Muscle of arm (tissue), 12 donors: ENCODE results near the gene TSPYL4. TPM values are rescaled to one million over a fixed set of nuclear protein-coding genes. Genes with fewer than 3 reads are reported as not detected.

ENCODE experiments used
- DNase-seq: peaks from one replicate; pipeline ENCODE4 v3.0.0-alpha.2; 2013
- polyA plus RNA-seq, 12 donors: library from polyadenylated mRNA; unstranded; fragments of 120-200 nt; gene quantifications; one replicate each; pipeline ENCODE4 v1.2.1, GENCODE V29; 2013; ENCODE audit not compliant: insufficient read length in 12 of 12

The TSPYL4 gene
- polyA plus RNA-seq, 12 donors, result 15.5 to 26.5 (median 18.7) TPM; not detected in 1

DNA sequence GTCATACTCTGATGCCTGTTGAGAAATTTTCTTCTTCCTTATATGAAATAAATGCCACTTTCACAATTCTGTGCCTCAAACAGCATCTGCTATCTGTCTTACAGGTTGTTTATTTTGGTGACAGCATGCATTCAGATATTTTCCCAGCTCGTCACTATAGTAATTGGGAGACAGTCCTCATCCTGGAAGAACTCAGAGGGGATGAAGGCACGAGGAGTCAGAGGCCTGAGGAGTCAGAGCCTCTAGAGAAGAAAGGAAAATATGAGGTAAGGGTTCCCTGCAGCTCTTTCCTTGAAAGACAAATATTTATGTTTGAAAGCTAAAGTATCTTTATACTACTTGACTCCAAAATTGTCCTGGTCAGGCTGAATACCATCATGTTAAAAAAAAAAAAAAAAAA lies 15.8 kb downstream of the TSPYL4 start:
- DNase-seq, result no peak

DNA sequence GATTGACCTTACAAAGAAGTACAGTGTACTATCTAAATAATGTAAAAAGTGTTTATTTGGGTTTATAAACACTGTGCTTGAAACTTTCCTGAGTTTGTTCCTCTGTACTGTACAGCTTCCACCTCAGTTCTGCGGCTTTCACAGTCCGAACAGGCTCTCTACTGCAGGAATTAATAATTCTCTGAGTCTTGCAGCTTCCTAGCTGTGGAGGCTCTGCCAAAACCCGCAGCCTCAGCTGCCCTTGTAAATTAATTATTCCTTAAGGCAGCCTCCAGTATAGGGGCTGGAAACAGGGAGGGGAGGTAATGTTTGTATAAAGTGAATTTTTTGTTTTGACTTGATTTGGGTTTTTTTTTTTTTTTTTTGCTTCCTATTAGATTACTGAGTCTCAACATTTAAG lies 19.2 kb downstream of the TSPYL4 start:
- DNase-seq, result no peak

DNA sequence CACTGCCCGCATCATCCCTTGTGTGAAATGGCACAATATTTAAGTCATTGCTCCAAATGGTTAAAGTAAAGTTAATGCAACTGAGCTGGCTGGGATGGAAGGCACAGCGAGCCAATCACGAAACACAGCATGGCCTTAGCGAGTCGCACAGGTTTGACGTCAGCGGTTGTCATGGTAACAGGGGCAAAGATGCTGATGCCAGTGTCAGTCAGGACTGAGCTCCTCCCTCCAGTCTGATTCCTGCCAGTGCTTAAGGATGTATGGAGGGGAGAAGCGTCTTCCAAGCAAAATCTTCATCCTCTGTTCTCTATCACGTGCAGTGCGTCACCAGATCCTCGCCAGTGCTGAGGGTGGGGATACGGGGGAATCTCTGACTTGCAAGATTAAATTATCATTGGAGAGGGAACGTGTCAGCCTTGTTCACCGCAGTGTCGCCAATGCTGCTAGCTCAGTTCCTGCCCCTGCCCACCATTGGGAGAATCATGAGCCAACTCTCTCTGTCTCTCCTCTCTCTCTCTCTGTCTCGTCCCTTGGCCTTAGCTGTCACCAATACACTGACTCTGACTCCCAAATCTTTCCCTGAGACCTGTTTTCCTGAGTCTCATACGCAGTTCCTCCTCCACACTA lies 24.5 kb downstream of the TSPYL4 start:
- DNase-seq, result peak; percentile 92

DNA sequence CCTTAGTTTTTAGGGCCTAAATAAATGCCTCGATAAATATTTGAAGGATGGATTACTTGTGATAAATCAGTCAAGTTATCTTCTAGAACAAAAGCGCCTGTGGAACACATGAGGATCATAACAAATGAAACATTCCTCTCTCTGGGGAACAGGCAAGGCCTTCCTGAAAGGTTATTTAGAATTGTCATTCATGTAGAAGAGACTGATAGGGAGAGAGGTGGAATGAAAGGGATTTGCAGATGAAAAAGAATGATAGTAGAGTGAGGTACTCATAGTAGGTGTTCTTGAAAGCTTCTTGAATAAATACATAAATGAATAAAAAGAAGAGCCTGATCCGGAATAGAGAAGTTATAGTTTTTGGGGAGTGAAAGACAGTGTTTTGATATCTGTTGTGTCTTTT lies 30.5 kb downstream of the TSPYL4 start:
- DNase-seq, result no peak

DNA sequence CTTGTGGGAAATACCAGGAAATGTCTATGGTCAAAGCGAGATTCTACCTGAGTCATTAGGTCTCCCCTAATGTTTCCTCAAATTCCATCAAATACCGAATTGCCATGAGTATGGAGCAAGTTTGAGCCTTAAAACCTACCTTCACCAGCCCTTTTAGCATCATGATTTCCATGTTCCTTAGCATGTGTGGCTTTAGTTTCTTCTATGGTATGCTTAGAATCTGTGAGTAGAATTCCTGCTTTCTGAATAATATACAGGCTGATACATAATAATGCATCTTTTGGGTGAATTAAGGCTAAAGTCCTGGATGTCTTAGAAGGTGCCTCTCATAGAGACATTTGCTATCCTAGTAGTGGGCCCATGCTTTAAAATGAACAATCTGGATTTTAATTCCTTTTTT lies 32.0 kb downstream of the TSPYL4 start:
- no peak for DNase-seq

DNA sequence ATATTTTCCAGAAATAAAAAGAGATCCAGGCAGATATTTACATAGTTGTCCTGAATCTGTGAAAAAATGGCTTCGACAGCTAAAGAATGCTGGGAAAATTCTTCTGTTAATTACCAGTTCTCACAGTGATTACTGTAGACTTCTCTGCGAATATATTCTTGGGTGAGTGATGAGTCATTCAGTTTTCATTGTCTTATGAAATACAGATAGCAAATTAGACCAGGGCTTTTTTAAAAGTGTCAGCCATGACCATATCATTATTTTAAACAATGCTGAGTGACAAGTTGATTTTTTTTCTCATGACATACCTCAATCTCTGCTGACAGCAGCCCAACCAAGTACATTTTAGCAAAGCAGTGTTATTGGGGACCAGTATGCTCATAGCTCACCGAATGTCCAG lies 32.8 kb downstream of the TSPYL4 start:
- no peak for DNase-seq

DNA sequence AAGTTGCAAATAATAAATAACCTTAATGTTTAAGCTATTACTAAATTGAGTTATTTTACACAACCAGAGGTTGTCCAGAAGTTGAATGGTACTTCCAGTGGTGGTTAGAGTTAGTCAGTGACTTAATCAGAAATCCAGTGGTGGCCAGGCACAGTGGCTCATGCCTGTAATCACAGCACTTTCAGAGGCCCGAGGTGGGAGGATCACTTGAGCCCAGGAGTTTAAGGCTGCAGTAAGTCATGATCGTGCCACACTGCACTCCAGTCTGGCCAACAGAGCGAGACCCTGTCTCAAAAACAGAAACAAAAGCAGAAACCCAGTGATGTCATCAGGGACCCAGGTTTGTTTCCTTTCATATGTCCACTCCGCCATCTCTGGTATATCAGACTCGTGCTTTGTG lies 35.0 kb downstream of the TSPYL4 start:
- no peak for DNase-seq

DNA sequence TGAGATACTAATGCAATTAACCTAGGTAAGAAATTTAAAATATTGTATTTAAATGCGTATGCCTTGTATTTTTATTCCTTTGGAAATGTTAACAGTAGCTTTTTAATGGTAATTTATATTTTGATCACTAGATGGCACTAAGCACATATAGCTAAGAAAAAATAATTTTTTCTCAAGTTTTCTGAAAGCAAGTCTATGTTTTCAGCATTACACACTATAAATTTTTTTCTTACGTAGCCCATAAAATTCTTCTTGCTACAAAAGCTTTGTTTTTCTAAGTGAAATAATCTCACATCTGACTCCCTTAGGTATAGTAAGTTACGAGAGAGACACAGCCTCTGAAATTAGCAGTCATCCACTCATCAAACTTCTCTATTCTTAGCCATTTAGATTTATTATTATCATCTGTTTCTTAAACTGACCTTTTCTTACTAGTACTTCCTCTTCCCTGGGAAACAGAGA lies 35.7 kb downstream of the TSPYL4 start:
- no peak for DNase-seq

DNA sequence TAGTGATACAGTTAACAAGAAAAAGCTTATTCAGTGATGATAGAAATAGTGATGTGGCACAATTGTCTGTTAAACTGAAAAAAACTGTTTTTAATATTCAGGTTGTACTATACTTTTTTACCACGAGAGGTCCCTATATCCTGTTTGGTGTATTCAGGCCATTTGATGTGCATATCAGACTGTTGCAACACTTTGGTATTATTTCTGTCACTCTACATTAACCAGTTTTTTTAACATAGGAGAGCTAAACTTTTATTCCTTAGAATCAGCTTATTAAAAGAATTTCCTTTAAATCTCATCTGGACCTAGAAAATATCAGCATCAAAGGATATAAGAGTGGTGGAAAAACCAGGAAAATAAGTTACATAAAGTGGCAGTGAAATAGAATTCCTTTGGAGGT lies 36.8 kb downstream of the TSPYL4 start:
- peak; percentile 22 for DNase-seq

DNA sequence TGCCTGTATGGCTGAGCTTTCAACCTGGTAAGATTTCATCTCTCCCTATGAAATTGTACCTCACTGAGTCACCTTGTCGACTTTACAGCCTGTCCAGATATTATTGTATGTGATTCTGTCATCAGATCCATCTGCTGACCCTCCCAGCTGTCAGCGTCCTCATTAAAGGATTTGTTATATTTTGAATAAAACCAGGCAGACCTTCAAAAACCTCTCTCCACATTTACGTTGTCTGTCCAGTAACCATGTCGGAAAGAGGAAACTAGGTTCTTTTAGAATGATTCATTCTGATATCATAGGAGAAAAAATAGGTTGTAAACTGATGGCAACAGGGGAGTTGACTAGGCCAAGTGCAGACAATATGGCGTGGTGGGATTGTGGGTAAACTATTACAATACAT lies 38.5 kb downstream of the TSPYL4 start:
- no peak for DNase-seq

DNA sequence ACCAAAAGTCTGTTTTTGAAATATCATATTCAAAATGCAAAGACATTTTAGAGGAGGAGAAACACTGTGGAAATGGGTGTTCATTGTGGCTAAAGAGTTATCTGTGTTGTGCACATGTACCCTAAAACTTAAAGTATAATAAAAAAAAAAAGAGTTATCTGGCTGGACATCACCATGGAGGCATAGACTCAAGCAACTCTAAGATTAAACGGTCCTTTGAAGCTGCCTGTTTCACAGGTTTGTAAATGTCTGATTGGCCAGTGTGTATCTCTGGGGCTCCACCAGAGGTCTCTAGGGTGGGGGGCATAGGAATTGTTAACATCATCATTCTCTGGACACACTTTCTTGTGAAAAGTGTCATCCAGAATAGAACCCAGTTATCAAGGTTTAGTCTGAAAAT lies 39.2 kb downstream of the TSPYL4 start:
- DNase-seq, result no peak

DNA sequence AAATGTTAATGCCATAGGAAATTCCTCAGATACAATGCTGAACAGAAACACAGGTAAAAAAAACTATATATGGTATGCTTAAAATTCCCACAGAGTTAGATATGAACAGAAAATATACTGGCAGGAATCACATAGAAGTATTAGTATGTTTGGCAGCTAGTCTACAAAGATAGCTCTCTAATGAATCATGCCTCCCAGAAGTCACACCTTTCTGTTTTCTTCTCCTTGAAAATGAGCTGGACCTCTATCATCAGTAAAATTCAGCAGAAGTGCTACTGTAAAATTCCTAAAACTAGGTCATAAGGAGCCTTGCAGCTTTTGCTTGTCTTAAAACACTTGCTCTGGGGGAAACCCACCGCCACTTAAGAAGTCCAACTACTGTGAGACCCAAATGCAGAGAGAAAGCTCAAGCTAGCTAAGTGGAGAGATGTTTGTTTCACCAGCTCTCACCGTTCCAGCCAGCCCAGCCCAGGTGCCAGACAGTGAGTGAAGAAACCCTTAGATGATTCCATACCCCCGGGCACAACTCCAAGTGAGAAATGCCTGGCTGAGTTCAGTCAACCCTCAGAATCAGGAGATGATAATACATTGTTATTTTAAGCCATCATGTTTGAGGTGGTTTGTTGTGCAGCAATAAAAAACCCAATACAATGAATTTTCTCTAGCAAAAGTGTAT lies 43.0 kb downstream of the TSPYL4 start:
- no peak for DNase-seq

DNA sequence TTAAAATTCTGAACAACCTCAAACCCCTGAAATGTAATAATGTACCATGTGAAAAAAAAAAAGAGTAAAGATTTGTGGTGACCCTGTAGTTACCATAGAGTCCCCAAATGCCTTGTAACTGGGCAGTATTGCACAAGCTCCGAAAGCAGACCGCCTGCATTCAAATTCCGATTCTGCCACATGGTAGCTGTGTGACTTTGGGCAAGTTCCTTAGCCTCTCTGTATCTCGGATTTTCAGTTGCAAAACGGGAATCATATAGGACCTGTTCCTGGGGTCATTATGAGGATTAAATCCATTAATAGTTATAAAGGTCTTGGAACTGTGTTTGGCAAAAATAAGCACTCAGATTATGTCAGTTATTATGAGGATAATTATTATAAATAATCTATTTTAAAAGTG lies 43.6 kb downstream of the TSPYL4 start:
- DNase-seq, result no peak

DNA sequence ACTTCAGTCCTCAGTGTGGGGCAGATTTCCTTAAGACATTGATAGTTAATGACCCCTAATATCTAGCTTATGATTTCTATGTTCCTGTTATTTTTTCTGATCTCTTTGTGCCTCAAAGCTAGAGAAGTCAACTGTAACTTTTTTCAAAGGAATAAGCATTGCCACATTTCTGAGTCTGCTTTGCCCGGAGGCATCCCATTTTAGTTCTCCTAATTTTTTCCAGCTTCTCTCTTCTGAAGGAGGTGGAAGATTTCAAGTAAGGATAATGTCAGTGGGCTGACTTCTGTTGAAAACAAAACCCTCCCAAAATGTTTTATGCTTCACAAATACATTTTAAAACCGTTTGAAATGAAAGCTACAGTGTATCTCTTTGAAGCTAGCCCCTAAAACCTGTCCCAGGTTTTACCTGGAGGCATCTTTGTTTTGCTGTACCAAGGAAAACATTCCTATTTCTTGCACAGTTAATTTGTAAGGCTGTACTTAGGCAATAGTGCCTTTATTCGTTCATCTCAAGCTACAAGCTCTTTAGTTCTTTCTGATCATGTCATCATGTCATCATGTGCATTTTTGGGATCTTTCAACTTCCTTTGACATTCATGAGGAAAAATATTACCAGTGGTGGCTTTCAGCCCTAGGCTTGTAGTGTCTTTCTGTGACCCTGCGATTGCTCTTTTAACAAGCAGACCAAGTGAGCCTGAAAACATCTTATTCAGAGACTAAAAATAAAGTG lies 45.7 kb downstream of the TSPYL4 start:
- no peak for DNase-seq

DNA sequence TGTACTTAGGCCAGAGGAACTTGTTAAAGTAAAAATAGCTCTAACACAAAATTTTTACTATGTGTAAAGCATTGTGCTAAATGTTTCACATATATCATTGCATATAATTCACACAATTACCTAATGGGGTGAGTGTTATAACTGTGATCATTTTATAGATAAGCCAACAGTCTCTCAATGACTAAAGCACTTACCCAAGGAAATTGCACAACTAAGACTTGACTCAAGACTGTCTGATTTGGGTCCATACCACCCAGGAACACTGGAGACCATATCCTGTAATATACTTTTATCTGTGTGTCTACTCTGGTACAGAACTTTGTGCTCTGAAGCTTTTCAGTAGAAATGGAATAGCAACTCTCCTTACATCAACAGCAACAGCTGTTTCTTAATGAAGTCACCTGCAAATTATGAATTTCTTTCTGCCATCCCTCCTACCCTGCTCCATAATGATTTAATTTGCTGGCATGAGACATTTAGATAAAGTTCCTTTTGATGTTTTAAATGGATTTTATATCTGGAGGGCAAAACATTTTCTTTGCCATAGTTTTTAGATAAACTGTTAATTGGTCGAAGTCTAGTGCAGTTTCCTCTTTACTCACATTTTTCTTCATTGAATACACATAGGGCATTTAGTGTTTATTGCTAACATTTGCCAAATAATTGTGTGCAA lies 47.5 kb downstream of the TSPYL4 start:
- DNase-seq, result no peak

DNA sequence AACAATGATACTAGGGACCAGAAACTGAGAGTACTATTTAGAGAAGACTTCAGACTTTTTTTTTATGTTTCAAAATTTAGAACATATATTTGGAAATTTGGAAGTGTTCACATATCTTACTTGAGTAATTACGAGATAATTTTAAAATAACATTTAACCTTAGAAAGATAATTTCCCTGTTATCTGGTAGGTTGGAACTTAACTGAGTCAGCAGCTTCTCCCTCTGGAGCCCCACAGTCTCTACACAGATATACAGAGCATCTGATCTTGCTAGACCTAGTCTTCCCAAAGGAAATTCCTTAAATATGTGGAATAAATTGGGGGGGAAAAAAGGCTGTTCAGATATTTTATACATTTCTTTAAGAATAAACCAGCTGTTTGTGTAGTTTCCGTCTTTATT lies 48.6 kb downstream of the TSPYL4 start:
- no peak for DNase-seq

DNA sequence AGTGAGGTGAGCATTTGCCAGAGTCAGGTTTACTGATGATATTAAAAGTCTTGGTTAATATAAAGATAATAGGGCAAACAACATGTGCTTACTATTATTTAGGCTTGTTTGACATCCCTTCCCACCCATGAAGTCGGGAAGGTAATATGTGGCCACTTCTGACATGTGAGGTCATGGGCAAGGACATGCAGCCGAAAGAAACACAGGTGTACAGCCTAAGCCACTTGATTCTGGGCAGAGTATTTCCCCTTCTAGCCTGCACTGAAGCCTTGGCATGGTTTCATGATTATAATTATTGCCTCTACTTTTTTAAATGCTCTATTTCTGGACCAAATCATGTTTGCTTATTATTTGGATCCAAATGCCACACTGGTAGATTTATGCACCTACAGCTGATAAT lies 52.3 kb downstream of the TSPYL4 start:
- no peak for DNase-seq

DNA sequence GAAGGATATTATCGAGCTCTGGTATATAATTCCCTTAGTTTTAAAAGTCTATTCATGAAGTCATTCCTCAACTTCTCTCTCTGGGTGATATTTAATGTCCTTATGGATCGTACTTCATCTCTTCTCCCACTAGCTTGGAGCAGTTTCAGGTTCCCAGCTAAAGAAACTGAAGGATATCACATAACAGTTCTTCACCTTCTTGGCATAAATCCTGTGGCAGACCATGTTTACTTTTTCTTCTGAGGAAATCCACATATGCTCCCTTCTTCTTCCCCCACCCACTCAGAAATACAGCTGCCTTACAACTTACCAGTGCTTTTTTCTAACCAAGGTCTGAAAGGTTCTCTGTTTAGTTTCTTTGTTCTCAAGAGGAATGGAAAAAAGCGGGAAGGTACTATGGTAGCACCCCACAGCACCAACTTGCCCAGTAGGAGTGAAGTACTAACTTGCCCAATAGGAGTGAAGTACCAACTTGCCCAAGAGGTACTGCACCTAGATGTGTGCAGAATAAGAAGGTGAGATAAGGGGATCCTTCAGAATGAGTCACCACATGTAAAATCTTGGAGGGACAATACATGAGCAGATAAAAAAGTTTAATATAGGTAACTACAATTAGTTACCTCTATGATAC lies 53.1 kb downstream of the TSPYL4 start:
- no peak for DNase-seq
